ENCODE measurements around the gene ACTG1. TPM values are rescaled to one million over a fixed set of nuclear protein-coding genes. Genes with fewer than 3 reads are reported as not detected.

The ACTG1 gene
- total and polyA plus RNA-seq, 2 of the 13 experiments (the other 11 are each of a cell fraction or from before 2014, with no cell fraction given) = 973 to 1,138 TPM

GRCh38 chr17:81519284-81520020 is 6.9 kb upstream of the ACTG1 start (continued):
- TF ChIP-seq ZNF550 (CRISPR knock-in tag; IDR thresholded peaks at IDR 0.05; ENCODE audit: borderline replicate concordance) (no peak), STAT6 (CRISPR knock-in tag; IDR thresholded peaks at IDR 0.05; ENCODE audit: borderline replicate concordance) (no peak), ZNF75D (CRISPR knock-in tag; IDR thresholded peaks at IDR 0.05; ENCODE audit: borderline replicate concordance) (no peak), NR1H2 (CRISPR knock-in tag; IDR thresholded peaks at IDR 0.05; ENCODE audit: borderline replicate concordance, low read depth) (no peak), ZNF337 (CRISPR knock-in tag; IDR thresholded peaks at IDR 0.05; ENCODE audit: borderline replicate concordance, low read depth) (no peak), ZNF569 (CRISPR knock-in tag; IDR thresholded peaks at IDR 0.05; ENCODE audit: borderline replicate concordance) (no peak), ZNF10 (CRISPR knock-in tag; IDR thresholded peaks at IDR 0.05; ENCODE audit: borderline replicate concordance, low read depth) (no peak), ZNF180 (CRISPR knock-in tag; IDR thresholded peaks at IDR 0.05; ENCODE audit: borderline replicate concordance, low read depth) (no peak), ZFX (CRISPR knock-in tag; IDR thresholded peaks at IDR 0.05; ENCODE audit: low read depth) (peak; percentile 79), U2AF1 (optimal IDR thresholded peaks at IDR 0.05; ENCODE audit: low read depth, low read length) (peak; percentile 13), ZBTB44 (CRISPR knock-in tag; IDR thresholded peaks at IDR 0.05) (no peak), ZNF225 (CRISPR knock-in tag; IDR thresholded peaks at IDR 0.05) (no peak), ZFP82 (CRISPR knock-in tag; IDR thresholded peaks at IDR 0.05; ENCODE audit: borderline replicate concordance) (0 out of 2 replicates have a peak, but pooled peaks have one; percentile 79)
- TF ChIP-seq, protein P1, sequence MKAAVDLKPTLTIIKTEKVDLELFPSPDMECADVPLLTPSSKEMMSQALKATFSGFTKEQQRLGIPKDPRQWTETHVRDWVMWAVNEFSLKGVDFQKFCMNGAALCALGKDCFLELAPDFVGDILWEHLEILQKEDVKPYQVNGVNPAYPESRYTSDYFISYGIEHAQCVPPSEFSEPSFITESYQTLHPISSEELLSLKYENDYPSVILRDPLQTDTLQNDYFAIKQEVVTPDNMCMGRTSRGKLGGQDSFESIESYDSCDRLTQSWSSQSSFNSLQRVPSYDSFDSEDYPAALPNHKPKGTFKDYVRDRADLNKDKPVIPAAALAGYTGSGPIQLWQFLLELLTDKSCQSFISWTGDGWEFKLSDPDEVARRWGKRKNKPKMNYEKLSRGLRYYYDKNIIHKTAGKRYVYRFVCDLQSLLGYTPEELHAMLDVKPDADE (CRISPR knock-in tag; IDR thresholded peaks at IDR 0.05) = no peak
- TF ChIP-seq, protein P2, sequence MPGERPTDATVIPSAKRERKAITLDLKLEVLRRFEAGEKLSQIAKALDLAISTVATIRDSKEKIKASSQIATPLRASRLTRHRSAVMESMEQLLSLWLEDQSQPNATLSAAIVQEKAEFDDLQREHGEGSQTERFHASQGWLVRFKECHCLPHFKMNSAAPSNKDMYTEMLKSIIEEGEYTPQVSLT (CRISPR knock-in tag; IDR thresholded peaks at IDR 0.05; ENCODE audit: borderline replicate concordance, low read depth) = no peak
- TF ChIP-seq, protein P3, sequence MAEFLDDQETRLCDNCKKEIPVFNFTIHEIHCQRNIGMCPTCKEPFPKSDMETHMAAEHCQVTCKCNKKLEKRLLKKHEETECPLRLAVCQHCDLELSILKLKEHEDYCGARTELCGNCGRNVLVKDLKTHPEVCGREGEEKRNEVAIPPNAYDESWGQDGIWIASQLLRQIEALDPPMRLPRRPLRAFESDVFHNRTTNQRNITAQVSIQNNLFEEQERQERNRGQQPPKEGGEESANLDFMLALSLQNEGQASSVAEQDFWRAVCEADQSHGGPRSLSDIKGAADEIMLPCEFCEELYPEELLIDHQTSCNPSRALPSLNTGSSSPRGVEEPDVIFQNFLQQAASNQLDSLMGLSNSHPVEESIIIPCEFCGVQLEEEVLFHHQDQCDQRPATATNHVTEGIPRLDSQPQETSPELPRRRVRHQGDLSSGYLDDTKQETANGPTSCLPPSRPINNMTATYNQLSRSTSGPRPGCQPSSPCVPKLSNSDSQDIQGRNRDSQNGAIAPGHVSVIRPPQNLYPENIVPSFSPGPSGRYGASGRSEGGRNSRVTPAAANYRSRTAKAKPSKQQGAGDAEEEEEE (CRISPR knock-in tag; IDR thresholded peaks at IDR 0.05; ENCODE audit: borderline replicate concordance) = no peak
